H1 (cell line): ENCODE results near the gene CDK10. TPM values are rescaled to one million over a fixed set of nuclear protein-coding genes. Genes with fewer than 3 reads are reported as not detected.

Experiments
- CBX8 ChIP-seq: fragments of 300-800, 300-1000 bp; sonication (generic); IDR thresholded peaks from 2 replicates; pipeline ENCODE4 v1.7.1; 2016; ENCODE audit warnings: low read depth, low read length, borderline replicate concordance
- KDM4A ChIP-seq: IDR thresholded peaks from one replicate; pipeline ENCODE4 v1.7.1; 2012; ENCODE audit warnings: low read depth, mild to moderate bottlenecking, moderate library complexity, low read length, inconsistent platforms; ENCODE audit not compliant: severe bottlenecking
- RNF2 ChIP-seq: fragments of 200-900, 300-1000 bp; sonication (generic); IDR thresholded peaks from 2 replicates; pipeline ENCODE4 v1.7.1; 2016; ENCODE audit warnings: borderline replicate concordance, low read depth, mild to moderate bottlenecking, antibody characterized with exemption, low read length; ENCODE audit not compliant: poor library complexity, severe bottlenecking; ENCODE audit errors: missing control alignments
- polyA plus RNA-seq, 7 experiments: library from polyadenylated mRNA; depleted of rRNA in 3 of 7; stranded (reverse) in 5 of 7; unstranded in 2 of 7; fragments of >200 nt in 5 of 7; fragments of 200-250 nt in 2 of 7; gene quantifications; 1 replicate in 5 of 7; 2 replicates in 1 of 7; 4 replicates in 1 of 7; pipeline versions ENCODE4 v1.2.1 to v1.2.3, GENCODE V29; 2011 to 2013; ENCODE audit warnings: missing spikeins in 2 of 7, mixed read lengths in 2 of 7
- total RNA-seq: library from RNA; stranded (reverse); fragmentation: NEBNext Ultra II Directional; extraction: Animal tissue kit (Norgen Biotek cat#: 25700); gene quantifications from 2 replicates; pipeline ENCODE4 v1.2.1, GENCODE V29; 2021
- TF ChIP-seq, protein P1 (sequence below): IDR thresholded peaks from 2 replicates; pipeline ENCODE4 v1.6.1; 2012; ENCODE audit warnings: inconsistent platforms
- TF ChIP-seq, protein P2 (sequence below): fragments of 300-600 bp; sonication (generic); IDR thresholded peaks from 2 replicates; pipeline ENCODE4 v1.7.1; 2012; ENCODE audit warnings: low read length, moderate library complexity, mild to moderate bottlenecking, inconsistent platforms; ENCODE audit not compliant: insufficient replicate concordance
- TF ChIP-seq, protein P3 (sequence below): IDR thresholded peaks from 2 replicates; pipeline ENCODE4 v1.6.1; 2011; ENCODE audit warnings: low read length, improper control_type of control experiment

Gene CDK10
- total and polyA plus RNA-seq, 2 of the 8 experiments (the other 6 are each of a cell fraction or from before 2014, with no cell fraction given), result 49.5 to 83.9 TPM

DNA sequence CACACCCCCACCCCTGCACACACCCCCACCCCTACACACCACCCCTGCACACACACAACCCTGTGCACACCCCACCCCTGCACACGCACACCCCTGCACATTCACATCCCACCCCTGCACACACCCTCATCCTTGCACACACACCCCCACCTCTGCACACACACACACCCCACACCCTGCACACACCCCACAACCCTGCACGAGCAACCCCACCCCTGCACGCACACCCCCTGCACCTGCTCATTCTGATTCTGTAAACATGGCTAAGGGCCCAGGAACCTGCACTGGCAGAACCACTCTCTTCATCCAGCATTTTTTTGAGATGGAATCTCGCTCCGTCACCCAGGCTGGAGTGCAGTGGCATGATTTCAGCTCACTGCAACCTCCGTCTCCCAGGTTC, 47.1 kb upstream of the CDK10 start (continued):
- TF ChIP-seq, protein P1, sequence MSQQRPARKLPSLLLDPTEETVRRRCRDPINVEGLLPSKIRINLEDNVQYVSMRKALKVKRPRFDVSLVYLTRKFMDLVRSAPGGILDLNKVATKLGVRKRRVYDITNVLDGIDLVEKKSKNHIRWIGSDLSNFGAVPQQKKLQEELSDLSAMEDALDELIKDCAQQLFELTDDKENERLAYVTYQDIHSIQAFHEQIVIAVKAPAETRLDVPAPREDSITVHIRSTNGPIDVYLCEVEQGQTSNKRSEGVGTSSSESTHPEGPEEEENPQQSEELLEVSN, result no peak
- TF ChIP-seq RNF2 (no peak), CBX8 (no peak), KDM4A (no peak)
- TF ChIP-seq, protein P2, sequence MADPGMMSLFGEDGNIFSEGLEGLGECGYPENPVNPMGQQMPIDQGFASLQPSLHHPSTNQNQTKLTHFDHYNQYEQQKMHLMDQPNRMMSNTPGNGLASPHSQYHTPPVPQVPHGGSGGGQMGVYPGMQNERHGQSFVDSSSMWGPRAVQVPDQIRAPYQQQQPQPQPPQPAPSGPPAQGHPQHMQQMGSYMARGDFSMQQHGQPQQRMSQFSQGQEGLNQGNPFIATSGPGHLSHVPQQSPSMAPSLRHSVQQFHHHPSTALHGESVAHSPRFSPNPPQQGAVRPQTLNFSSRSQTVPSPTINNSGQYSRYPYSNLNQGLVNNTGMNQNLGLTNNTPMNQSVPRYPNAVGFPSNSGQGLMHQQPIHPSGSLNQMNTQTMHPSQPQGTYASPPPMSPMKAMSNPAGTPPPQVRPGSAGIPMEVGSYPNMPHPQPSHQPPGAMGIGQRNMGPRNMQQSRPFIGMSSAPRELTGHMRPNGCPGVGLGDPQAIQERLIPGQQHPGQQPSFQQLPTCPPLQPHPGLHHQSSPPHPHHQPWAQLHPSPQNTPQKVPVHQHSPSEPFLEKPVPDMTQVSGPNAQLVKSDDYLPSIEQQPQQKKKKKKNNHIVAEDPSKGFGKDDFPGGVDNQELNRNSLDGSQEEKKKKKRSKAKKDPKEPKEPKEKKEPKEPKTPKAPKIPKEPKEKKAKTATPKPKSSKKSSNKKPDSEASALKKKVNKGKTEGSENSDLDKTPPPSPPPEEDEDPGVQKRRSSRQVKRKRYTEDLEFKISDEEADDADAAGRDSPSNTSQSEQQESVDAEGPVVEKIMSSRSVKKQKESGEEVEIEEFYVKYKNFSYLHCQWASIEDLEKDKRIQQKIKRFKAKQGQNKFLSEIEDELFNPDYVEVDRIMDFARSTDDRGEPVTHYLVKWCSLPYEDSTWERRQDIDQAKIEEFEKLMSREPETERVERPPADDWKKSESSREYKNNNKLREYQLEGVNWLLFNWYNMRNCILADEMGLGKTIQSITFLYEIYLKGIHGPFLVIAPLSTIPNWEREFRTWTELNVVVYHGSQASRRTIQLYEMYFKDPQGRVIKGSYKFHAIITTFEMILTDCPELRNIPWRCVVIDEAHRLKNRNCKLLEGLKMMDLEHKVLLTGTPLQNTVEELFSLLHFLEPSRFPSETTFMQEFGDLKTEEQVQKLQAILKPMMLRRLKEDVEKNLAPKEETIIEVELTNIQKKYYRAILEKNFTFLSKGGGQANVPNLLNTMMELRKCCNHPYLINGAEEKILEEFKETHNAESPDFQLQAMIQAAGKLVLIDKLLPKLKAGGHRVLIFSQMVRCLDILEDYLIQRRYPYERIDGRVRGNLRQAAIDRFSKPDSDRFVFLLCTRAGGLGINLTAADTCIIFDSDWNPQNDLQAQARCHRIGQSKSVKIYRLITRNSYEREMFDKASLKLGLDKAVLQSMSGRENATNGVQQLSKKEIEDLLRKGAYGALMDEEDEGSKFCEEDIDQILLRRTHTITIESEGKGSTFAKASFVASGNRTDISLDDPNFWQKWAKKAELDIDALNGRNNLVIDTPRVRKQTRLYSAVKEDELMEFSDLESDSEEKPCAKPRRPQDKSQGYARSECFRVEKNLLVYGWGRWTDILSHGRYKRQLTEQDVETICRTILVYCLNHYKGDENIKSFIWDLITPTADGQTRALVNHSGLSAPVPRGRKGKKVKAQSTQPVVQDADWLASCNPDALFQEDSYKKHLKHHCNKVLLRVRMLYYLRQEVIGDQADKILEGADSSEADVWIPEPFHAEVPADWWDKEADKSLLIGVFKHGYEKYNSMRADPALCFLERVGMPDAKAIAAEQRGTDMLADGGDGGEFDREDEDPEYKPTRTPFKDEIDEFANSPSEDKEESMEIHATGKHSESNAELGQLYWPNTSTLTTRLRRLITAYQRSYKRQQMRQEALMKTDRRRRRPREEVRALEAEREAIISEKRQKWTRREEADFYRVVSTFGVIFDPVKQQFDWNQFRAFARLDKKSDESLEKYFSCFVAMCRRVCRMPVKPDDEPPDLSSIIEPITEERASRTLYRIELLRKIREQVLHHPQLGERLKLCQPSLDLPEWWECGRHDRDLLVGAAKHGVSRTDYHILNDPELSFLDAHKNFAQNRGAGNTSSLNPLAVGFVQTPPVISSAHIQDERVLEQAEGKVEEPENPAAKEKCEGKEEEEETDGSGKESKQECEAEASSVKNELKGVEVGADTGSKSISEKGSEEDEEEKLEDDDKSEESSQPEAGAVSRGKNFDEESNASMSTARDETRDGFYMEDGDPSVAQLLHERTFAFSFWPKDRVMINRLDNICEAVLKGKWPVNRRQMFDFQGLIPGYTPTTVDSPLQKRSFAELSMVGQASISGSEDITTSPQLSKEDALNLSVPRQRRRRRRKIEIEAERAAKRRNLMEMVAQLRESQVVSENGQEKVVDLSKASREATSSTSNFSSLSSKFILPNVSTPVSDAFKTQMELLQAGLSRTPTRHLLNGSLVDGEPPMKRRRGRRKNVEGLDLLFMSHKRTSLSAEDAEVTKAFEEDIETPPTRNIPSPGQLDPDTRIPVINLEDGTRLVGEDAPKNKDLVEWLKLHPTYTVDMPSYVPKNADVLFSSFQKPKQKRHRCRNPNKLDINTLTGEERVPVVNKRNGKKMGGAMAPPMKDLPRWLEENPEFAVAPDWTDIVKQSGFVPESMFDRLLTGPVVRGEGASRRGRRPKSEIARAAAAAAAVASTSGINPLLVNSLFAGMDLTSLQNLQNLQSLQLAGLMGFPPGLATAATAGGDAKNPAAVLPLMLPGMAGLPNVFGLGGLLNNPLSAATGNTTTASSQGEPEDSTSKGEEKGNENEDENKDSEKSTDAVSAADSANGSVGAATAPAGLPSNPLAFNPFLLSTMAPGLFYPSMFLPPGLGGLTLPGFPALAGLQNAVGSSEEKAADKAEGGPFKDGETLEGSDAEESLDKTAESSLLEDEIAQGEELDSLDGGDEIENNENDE, result no peak
- TF ChIP-seq, protein P3, sequence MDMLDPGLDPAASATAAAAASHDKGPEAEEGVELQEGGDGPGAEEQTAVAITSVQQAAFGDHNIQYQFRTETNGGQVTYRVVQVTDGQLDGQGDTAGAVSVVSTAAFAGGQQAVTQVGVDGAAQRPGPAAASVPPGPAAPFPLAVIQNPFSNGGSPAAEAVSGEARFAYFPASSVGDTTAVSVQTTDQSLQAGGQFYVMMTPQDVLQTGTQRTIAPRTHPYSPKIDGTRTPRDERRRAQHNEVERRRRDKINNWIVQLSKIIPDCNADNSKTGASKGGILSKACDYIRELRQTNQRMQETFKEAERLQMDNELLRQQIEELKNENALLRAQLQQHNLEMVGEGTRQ, result no peak
- TF ChIP-seq, all 59 proteins: peak for 0
